CD4-positive, CD25-positive, alpha-beta regulatory T cell (primary cell): ENCODE data around the gene EML2. TPM values are rescaled to one million over a fixed set of nuclear protein-coding genes. Genes with fewer than 3 reads are reported as not detected.

Experiments
- ATAC-seq, 2 donors: fragments of 150-1000 bp; cut with Tn5 transposase; one replicate each; pipeline ENCODE4 v1.10.0; 2021; ENCODE audit warnings: low read depth in 2 of 2, moderate number of reproducible peaks in 2 of 2, moderate library complexity in 1 of 2
- DNase-seq, 3 donors: peaks; one replicate each; pipeline versions ENCODE4 v3.0.0 to v3.0.0-alpha.2; 2012 to 2022; ENCODE audit warnings: mixed read lengths in 1 of 3
- H3K27ac ChIP-seq: one replicate; pipeline ENCODE4 v1.7.0; 2013; ENCODE audit warnings: mild to moderate bottlenecking, low read length; ENCODE audit not compliant: insufficient read depth, poor library complexity, severe bottlenecking
- H3K27me3 ChIP-seq: one replicate; pipeline ENCODE4 v1.7.0; 2013; ENCODE audit warnings: low read length; ENCODE audit not compliant: control insufficient read depth, insufficient read depth
- H3K36me3 ChIP-seq: one replicate; pipeline ENCODE4 v1.7.0; 2013; ENCODE audit warnings: mild to moderate bottlenecking, low read length, moderate library complexity; ENCODE audit not compliant: control insufficient read depth, insufficient read depth
- H3K4me1 ChIP-seq: 2 replicates; pipeline ENCODE4 v1.7.0; 2013; ENCODE audit warnings: mild to moderate bottlenecking, low read length; ENCODE audit not compliant: insufficient read depth, control insufficient read depth, poor library complexity, severe bottlenecking
- H3K4me3 ChIP-seq: one replicate; pipeline ENCODE4 v1.7.0; 2013; ENCODE audit warnings: low read depth, mild to moderate bottlenecking, low read length, moderate library complexity
- H3K9me3 ChIP-seq, 2 experiments: 1 replicate in 1 of 2; 2 replicates in 1 of 2; pipeline ENCODE4 v1.7.0; 2013; ENCODE audit warnings: low read length in 2 of 2, mild to moderate bottlenecking in 1 of 2, moderate library complexity in 1 of 2; ENCODE audit not compliant: control insufficient read depth in 2 of 2
- H3K27ac Mint-ChIP-seq, 3 donors: one replicate each; pipeline ENCODE4 v1.8.0; 2020 to 2022; ENCODE audit warnings: mild to moderate bottlenecking in 3 of 3, mixed read lengths in 3 of 3, moderate library complexity in 2 of 3
- H3K27me3 Mint-ChIP-seq: one replicate; pipeline ENCODE4 v1.8.0; 2022; ENCODE audit warnings: mild to moderate bottlenecking, mixed read lengths
- H3K36me3 Mint-ChIP-seq: one replicate; pipeline ENCODE4 v1.8.0; 2020; ENCODE audit warnings: mixed read lengths
- H3K4me1 Mint-ChIP-seq, 4 donors: one replicate each; pipeline ENCODE4 v1.8.0; 2020 to 2022; ENCODE audit warnings: mixed read lengths in 4 of 4, mild to moderate bottlenecking in 1 of 4
- H3K4me3 Mint-ChIP-seq, 4 donors: one replicate each; pipeline ENCODE4 v1.8.0; 2020 to 2022; ENCODE audit warnings: mild to moderate bottlenecking in 4 of 4, mixed read lengths in 4 of 4, moderate library complexity in 3 of 4
- H3K9me3 Mint-ChIP-seq, 7 donors: one replicate each; pipeline ENCODE4 v1.8.0; 2020 to 2022; ENCODE audit warnings: mixed read lengths in 7 of 7, mild to moderate bottlenecking in 3 of 7, moderate library complexity in 2 of 7
- polyA plus RNA-seq, 4 donors: library from polyadenylated mRNA; unstranded; fragments of 300-500 nt; fragmentation: Illumina TruSeq; gene quantifications; one replicate each; pipeline ENCODE4 v1.2.3, GENCODE V29; 2021
- total RNA-seq: library from RNA; stranded (reverse); gene quantifications from one replicate; pipeline ENCODE4 v1.2.3, GENCODE V29; 2022

Gene EML2
- total and polyA plus RNA-seq, 5 donors from 2014 or later, result 15.1 to 90.0 (median 21.2) TPM

- H3K9me3 Mint-ChIP-seq, result peaks cover 0 to 1% (median 0%) of the 10 kb centered on the region in 7 donors
- peaks cover 4% of the 10 kb centered on the region for H3K36me3 Mint-ChIP-seq
- peaks cover 7% of the 10 kb centered on the region for H3K4me1 ChIP-seq
- H3K4me3 Mint-ChIP-seq, result peak overlapping the region in 2 of 4 donors; percentile 3 to 5
- DNase-seq (no peak), ATAC-seq (no peak)
- H3K27me3 Mint-ChIP-seq, result peaks cover 77% of the 10 kb centered on the region
- no peak overlapping the region for H3K4me3 ChIP-seq
- no peaks in the 10 kb centered on the region for H3K9me3 ChIP-seq
- H3K36me3 ChIP-seq, result no peaks in the 10 kb centered on the region
- H3K4me1 Mint-ChIP-seq, result peaks cover 0 to 41% (median 24%) of the 10 kb centered on the region in 4 donors
- H3K27me3 ChIP-seq, result peaks cover 39% of the 10 kb centered on the region
- peak overlapping the region in 2 of 3 donors; percentile 1 to 20 for H3K27ac Mint-ChIP-seq
- no peak overlapping the region for H3K27ac ChIP-seq
Measured at GRCh38 chr19:45598267-45599001, 40.8 kb downstream of the EML2 start.

- Mint-ChIP-seq H3K9me3 (peaks cover 0 to under 1% (median 0%) of the 10 kb centered on the region in 7 donors), H3K4me3 (peak overlapping the region in 1 of 4 donors; percentile 47), H3K27ac (no peak overlapping the region), H3K36me3 (peaks cover 4% of the 10 kb centered on the region), H3K4me1 (peaks cover 0 to 41% (median 23%) of the 10 kb centered on the region in 4 donors), H3K27me3 (peaks cover 68% of the 10 kb centered on the region)
- Histone ChIP-seq H3K27me3 (peaks cover 39% of the 10 kb centered on the region), H3K36me3 (no peaks in the 10 kb centered on the region), H3K4me1 (peaks cover 7% of the 10 kb centered on the region), H3K9me3 (no peaks in the 10 kb centered on the region), H3K27ac (no peak overlapping the region), H3K4me3 (no peak overlapping the region)
- DNase-seq (no peak), ATAC-seq (no peak)
Measured at GRCh38 chr19:45597425-45598111, 41.6 kb downstream of the EML2 start.

GRCh38 chr19:45595814-45596213 lies 43.4 kb downstream of the EML2 start:
- H3K27me3 ChIP-seq, result peaks cover 27% of the 10 kb centered on the region
- Mint-ChIP-seq H3K9me3 (peaks cover 0 to 1% (median 0%) of the 10 kb centered on the region in 7 donors), H3K4me3 (no peak overlapping the region), H3K4me1 (peaks cover 0 to 34% (median 23%) of the 10 kb centered on the region in 4 donors), H3K27ac (no peak overlapping the region), H3K36me3 (peaks cover 4% of the 10 kb centered on the region), H3K27me3 (peaks cover 57% of the 10 kb centered on the region)
- H3K36me3 ChIP-seq, result no peaks in the 10 kb centered on the region
- H3K4me1 ChIP-seq, result peaks cover 7% of the 10 kb centered on the region
- no peaks in the 10 kb centered on the region for H3K9me3 ChIP-seq
- no peak overlapping the region for H3K4me3 ChIP-seq
- DNase-seq, result no peak
- no peak for ATAC-seq
- H3K27ac ChIP-seq, result no peak overlapping the region

- Histone ChIP-seq H3K36me3 (no peaks in the 10 kb centered on the region), H3K27me3 (peaks cover 9% of the 10 kb centered on the region), H3K4me3 (no peak overlapping the region), H3K27ac (no peak overlapping the region), H3K9me3 (no peaks in the 10 kb centered on the region), H3K4me1 (peaks cover 5% of the 10 kb centered on the region)
- DNase-seq, result no peak
- peaks cover 0 to 1% (median 0%) of the 10 kb centered on the region in 7 donors for H3K9me3 Mint-ChIP-seq
- ATAC-seq, result no peak
- H3K27ac Mint-ChIP-seq, result no peak overlapping the region
- H3K27me3 Mint-ChIP-seq, result peaks cover 49% of the 10 kb centered on the region
- peaks cover 0 to 23% (median 13%) of the 10 kb centered on the region in 4 donors for H3K4me1 Mint-ChIP-seq
- no peak overlapping the region for H3K4me3 Mint-ChIP-seq
- peaks cover 4% of the 10 kb centered on the region for H3K36me3 Mint-ChIP-seq
Measured at GRCh38 chr19:45593520-45593919, 45.7 kb downstream of the EML2 start.

- DNase-seq (no peak), ATAC-seq (no peak)
- Histone ChIP-seq H3K36me3 (no peaks in the 10 kb centered on the region), H3K27ac (no peak overlapping the region), H3K4me3 (no peak overlapping the region), H3K4me1 (no peaks in the 10 kb centered on the region), H3K27me3 (peaks cover 4% of the 10 kb centered on the region), H3K9me3 (no peaks in the 10 kb centered on the region)
- Mint-ChIP-seq H3K27me3 (peaks cover 38% of the 10 kb centered on the region), H3K4me3 (no peak overlapping the region), H3K36me3 (peaks cover 2% of the 10 kb centered on the region), H3K9me3 (peaks cover 0 to 1% (median 0%) of the 10 kb centered on the region in 7 donors), H3K4me1 (peaks cover 0 to 11% (median 5%) of the 10 kb centered on the region in 4 donors), H3K27ac (no peak overlapping the region)
Measured at GRCh38 chr19:45592366-45592765, 46.8 kb downstream of the EML2 start.

- no peaks in the 10 kb centered on the region for H3K27me3 ChIP-seq
- H3K36me3 ChIP-seq, result no peaks in the 10 kb centered on the region
- no peaks in the 10 kb centered on the region for H3K4me1 ChIP-seq
- DNase-seq (no peak), ATAC-seq (no peak)
- Mint-ChIP-seq H3K36me3 (no peaks in the 10 kb centered on the region), H3K27me3 (peaks cover 31% of the 10 kb centered on the region), H3K4me1 (peaks cover 0 to 9% (median 3%) of the 10 kb centered on the region in 4 donors), H3K4me3 (no peak overlapping the region), H3K27ac (no peak overlapping the region), H3K9me3 (peaks cover 0 to 1% (median 0%) of the 10 kb centered on the region in 7 donors)
- H3K4me3 ChIP-seq, result no peak overlapping the region
- H3K27ac ChIP-seq, result no peak overlapping the region
- no peaks in the 10 kb centered on the region for H3K9me3 ChIP-seq
Measured at GRCh38 chr19:45591638-45592005, 47.6 kb downstream of the EML2 start.

- Mint-ChIP-seq H3K9me3 (peaks cover 0 to 1% (median 0%) of the 10 kb centered on the region in 7 donors), H3K4me1 (peaks cover 0 to 9% (median 2%) of the 10 kb centered on the region in 4 donors), H3K27ac (no peak overlapping the region), H3K4me3 (no peak overlapping the region), H3K36me3 (no peaks in the 10 kb centered on the region), H3K27me3 (peaks cover 26% of the 10 kb centered on the region)
- H3K27ac ChIP-seq, result no peak overlapping the region
- peak in 1 of 2 donors; percentile 50 for ATAC-seq
- no peak overlapping the region for H3K4me3 ChIP-seq
- no peaks in the 10 kb centered on the region for H3K36me3 ChIP-seq
- H3K9me3 ChIP-seq, result no peaks in the 10 kb centered on the region
- no peaks in the 10 kb centered on the region for H3K27me3 ChIP-seq
- peak in 1 of 3 donors; percentile 59 for DNase-seq
- no peaks in the 10 kb centered on the region for H3K4me1 ChIP-seq
Measured at GRCh38 chr19:45591004-45591637, 48.1 kb downstream of the EML2 start.
